GM19035 (cell line): Measurements from ENCODE around the gene WDR82.

Experiments
- ATAC-seq: cut with Tn5 transposase; IDR thresholded peaks from one replicate; pipeline ENCODE4 v1.9.1; 2021; ENCODE audit not compliant: unreplicated experiment

Gene WDR82

GRCh38 chr3:52308308-52308707 lies 29.9 kb upstream of the WDR82 start:
- no peak for ATAC-seq

- no peak for ATAC-seq
Observed at GRCh38 chr3:52306978-52307377, 28.5 kb upstream of the WDR82 start.

- no peak for ATAC-seq
Observed at GRCh38 chr3:52305926-52306325, 27.5 kb upstream of the WDR82 start.

- ATAC-seq, result no peak
Observed at GRCh38 chr3:52303811-52304210, 25.4 kb upstream of the WDR82 start.

- ATAC-seq, result no peak
Observed at GRCh38 chr3:52302426-52303145, 24.1 kb upstream of the WDR82 start.

GRCh38 chr3:52299879-52300611 lies 21.6 kb upstream of the WDR82 start:
- no peak for ATAC-seq

GRCh38 chr3:52299247-52299878 lies 20.9 kb upstream of the WDR82 start:
- ATAC-seq, result no peak

- ATAC-seq, result no peak
Observed at GRCh38 chr3:52298149-52299098, 20.0 kb upstream of the WDR82 start.

GRCh38 chr3:52297242-52298148 lies 19.0 kb upstream of the WDR82 start:
- no peak for ATAC-seq

- ATAC-seq, result no peak
Observed at GRCh38 chr3:52295671-52296208, 17.3 kb upstream of the WDR82 start.

GRCh38 chr3:52294320-52295150 lies 16.1 kb upstream of the WDR82 start:
- no peak for ATAC-seq

GRCh38 chr3:52293491-52294319 lies 15.3 kb upstream of the WDR82 start:
- ATAC-seq, result no peak

GRCh38 chr3:52292247-52293065 lies 14.0 kb upstream of the WDR82 start:
- no peak for ATAC-seq

- no peak for ATAC-seq
Observed at GRCh38 chr3:52291508-52292181, 13.2 kb upstream of the WDR82 start.

GRCh38 chr3:52290596-52291507 lies 12.4 kb upstream of the WDR82 start:
- ATAC-seq, result no peak
